ENCODE results near the gene ENTREP1.

The ENTREP1 gene

GRCh38 chr9:69388596-69388995 lies 63.6 kb downstream of the ENTREP1 start:
- no peaks in the 10 kb centered on the region for H3K9me3 ChIP-seq (ENCODE audit: control insufficient read depth, low read length)
- no peak overlapping the region for H3K27ac ChIP-seq (ENCODE audit: low read length, poor library complexity, severe bottlenecking)
- no peak for DNase-seq
- H3K79me1 ChIP-seq (replicated peaks; ENCODE audit: low read length, poor library complexity, severe bottlenecking): no peaks in the 10 kb centered on the region
- no peak overlapping the region for H2AK5ac ChIP-seq (ENCODE audit: low read length, severe bottlenecking)
- peaks cover 2% of the 10 kb centered on the region for H3K4me1 ChIP-seq (ENCODE audit: control insufficient read depth, insufficient read depth, low read depth, low read length)
- no peak overlapping the region for H3K4ac ChIP-seq (ENCODE audit: low read depth in 1 of 2, low read length in 2 of 2)
- no peak overlapping the region for H4K8ac ChIP-seq (ENCODE audit: low read length)
- 96% methylated on average over 3 of the region's 3 CpGs for WGBS
- no peak overlapping the region for H3K9ac ChIP-seq (ENCODE audit: low read length)
- H3K14ac ChIP-seq (ENCODE audit: low read length in 2 of 2): no peak overlapping the region
- peaks cover 12 to 41% of the 10 kb centered on the region in 2 experiments for H3K27me3 ChIP-seq (ENCODE audit: control insufficient read depth in 1 of 2, insufficient read depth in 1 of 2, low read length in 2 of 2)
- no peak overlapping the region for H2BK15ac ChIP-seq (ENCODE audit: low read depth, poor library complexity, severe bottlenecking)
- no peak overlapping the region for H3K4me2 ChIP-seq (ENCODE audit: low read length, poor library complexity, severe bottlenecking)
- no peaks in the 10 kb centered on the region for H3K36me3 ChIP-seq (ENCODE audit: control insufficient read depth in 1 of 2, insufficient read depth in 2 of 2, low read depth in 1 of 2, low read length in 2 of 2)
- H2BK5ac ChIP-seq (ENCODE audit: low read depth, low read length, poor library complexity, severe bottlenecking): no peak overlapping the region
- H2AFZ ChIP-seq (ENCODE audit: low read depth, low read length): no peak overlapping the region
- no peak overlapping the region for H3K18ac ChIP-seq (ENCODE audit: low read depth in 1 of 2, low read length in 2 of 2)
- no peak overlapping the region for H2BK120ac ChIP-seq (ENCODE audit: low read depth, low read length)
- no peak overlapping the region for H3K4me3 ChIP-seq (ENCODE audit: insufficient read depth in 1 of 2, low read depth in 1 of 2, low read length in 2 of 2)
- H2BK12ac ChIP-seq (ENCODE audit: low read length in 2 of 2): no peak overlapping the region
- no peak overlapping the region for H3K23ac ChIP-seq (ENCODE audit: low read length in 2 of 2)
- H4K91ac ChIP-seq (ENCODE audit: low read length): no peak overlapping the region

- no peak overlapping the region for H3K18ac ChIP-seq (ENCODE audit: low read depth in 1 of 2, low read length in 2 of 2)
- H3K23ac ChIP-seq (ENCODE audit: low read length in 2 of 2): no peak overlapping the region
- H3K9ac ChIP-seq (ENCODE audit: low read length): no peak overlapping the region
- no peak overlapping the region for H4K8ac ChIP-seq (ENCODE audit: low read length)
- no peak overlapping the region for H2BK5ac ChIP-seq (ENCODE audit: low read depth, low read length, poor library complexity, severe bottlenecking)
- H3K36me3 ChIP-seq (ENCODE audit: control insufficient read depth in 1 of 2, insufficient read depth in 2 of 2, low read depth in 1 of 2, low read length in 2 of 2): no peaks in the 10 kb centered on the region
- H3K9me3 ChIP-seq (ENCODE audit: control insufficient read depth, low read length): no peaks in the 10 kb centered on the region
- no peak overlapping the region for H2AK5ac ChIP-seq (ENCODE audit: low read length, severe bottlenecking)
- no peak overlapping the region for H3K4me2 ChIP-seq (ENCODE audit: low read length, poor library complexity, severe bottlenecking)
- H3K4me3 ChIP-seq (ENCODE audit: insufficient read depth in 1 of 2, low read depth in 1 of 2, low read length in 2 of 2): no peak overlapping the region
- H3K79me1 ChIP-seq (replicated peaks; ENCODE audit: low read length, poor library complexity, severe bottlenecking): no peaks in the 10 kb centered on the region
- DNase-seq: no peak
- WGBS: 98% methylated on average over 4 of the region's 4 CpGs
- H2BK15ac ChIP-seq (ENCODE audit: low read depth, poor library complexity, severe bottlenecking): no peak overlapping the region
- H2BK12ac ChIP-seq (ENCODE audit: low read length in 2 of 2): no peak overlapping the region
- H2AFZ ChIP-seq (ENCODE audit: low read depth, low read length): no peak overlapping the region
- peaks cover 12 to 41% of the 10 kb centered on the region in 2 experiments for H3K27me3 ChIP-seq (ENCODE audit: control insufficient read depth in 1 of 2, insufficient read depth in 1 of 2, low read length in 2 of 2)
- H3K4ac ChIP-seq (ENCODE audit: low read depth in 1 of 2, low read length in 2 of 2): no peak overlapping the region
- H2BK120ac ChIP-seq (ENCODE audit: low read depth, low read length): no peak overlapping the region
- no peak overlapping the region for H4K91ac ChIP-seq (ENCODE audit: low read length)
- no peak overlapping the region for H3K14ac ChIP-seq (ENCODE audit: low read length in 2 of 2)
- H3K27ac ChIP-seq (ENCODE audit: low read length, poor library complexity, severe bottlenecking): no peak overlapping the region
- H3K4me1 ChIP-seq (ENCODE audit: control insufficient read depth, insufficient read depth, low read depth, low read length): peaks cover 2% of the 10 kb centered on the region
Measured at GRCh38 chr9:69389437-69389995, 64.5 kb downstream of the ENTREP1 start.

GRCh38 chr9:69391487-69391886 lies 66.5 kb downstream of the ENTREP1 start:
- H3K27ac ChIP-seq (ENCODE audit: low read length, poor library complexity, severe bottlenecking): no peak overlapping the region
- H3K23ac ChIP-seq (ENCODE audit: low read length in 2 of 2): no peak overlapping the region
- WGBS: 95% methylated on average over 11 of the region's 11 CpGs
- no peaks in the 10 kb centered on the region for H3K4me1 ChIP-seq (ENCODE audit: control insufficient read depth, insufficient read depth, low read depth, low read length)
- H2BK5ac ChIP-seq (ENCODE audit: low read depth, low read length, poor library complexity, severe bottlenecking): no peak overlapping the region
- H2BK15ac ChIP-seq (ENCODE audit: low read depth, poor library complexity, severe bottlenecking): no peak overlapping the region
- no peak overlapping the region for H2BK12ac ChIP-seq (ENCODE audit: low read length in 2 of 2)
- no peaks in the 10 kb centered on the region for H3K36me3 ChIP-seq (ENCODE audit: control insufficient read depth in 1 of 2, insufficient read depth in 2 of 2, low read depth in 1 of 2, low read length in 2 of 2)
- DNase-seq: no peak
- H3K18ac ChIP-seq (ENCODE audit: low read depth in 1 of 2, low read length in 2 of 2): no peak overlapping the region
- no peak overlapping the region for H4K8ac ChIP-seq (ENCODE audit: low read length)
- no peak overlapping the region for H3K9ac ChIP-seq (ENCODE audit: low read length)
- H2BK120ac ChIP-seq (ENCODE audit: low read depth, low read length): no peak overlapping the region
- no peaks in the 10 kb centered on the region for H3K79me1 ChIP-seq (replicated peaks; ENCODE audit: low read length, poor library complexity, severe bottlenecking)
- H3K9me3 ChIP-seq (ENCODE audit: control insufficient read depth, low read length): no peaks in the 10 kb centered on the region
- no peak overlapping the region for H3K4ac ChIP-seq (ENCODE audit: low read depth in 1 of 2, low read length in 2 of 2)
- H3K4me2 ChIP-seq (ENCODE audit: low read length, poor library complexity, severe bottlenecking): no peak overlapping the region
- H2AFZ ChIP-seq (ENCODE audit: low read depth, low read length): no peak overlapping the region
- no peak overlapping the region for H2AK5ac ChIP-seq (ENCODE audit: low read length, severe bottlenecking)
- H4K91ac ChIP-seq (ENCODE audit: low read length): no peak overlapping the region
- peaks cover 12 to 40% of the 10 kb centered on the region in 2 experiments for H3K27me3 ChIP-seq (ENCODE audit: control insufficient read depth in 1 of 2, insufficient read depth in 1 of 2, low read length in 2 of 2)
- no peak overlapping the region for H3K4me3 ChIP-seq (ENCODE audit: insufficient read depth in 1 of 2, low read depth in 1 of 2, low read length in 2 of 2)
- no peak overlapping the region for H3K14ac ChIP-seq (ENCODE audit: low read length in 2 of 2)

DNA sequence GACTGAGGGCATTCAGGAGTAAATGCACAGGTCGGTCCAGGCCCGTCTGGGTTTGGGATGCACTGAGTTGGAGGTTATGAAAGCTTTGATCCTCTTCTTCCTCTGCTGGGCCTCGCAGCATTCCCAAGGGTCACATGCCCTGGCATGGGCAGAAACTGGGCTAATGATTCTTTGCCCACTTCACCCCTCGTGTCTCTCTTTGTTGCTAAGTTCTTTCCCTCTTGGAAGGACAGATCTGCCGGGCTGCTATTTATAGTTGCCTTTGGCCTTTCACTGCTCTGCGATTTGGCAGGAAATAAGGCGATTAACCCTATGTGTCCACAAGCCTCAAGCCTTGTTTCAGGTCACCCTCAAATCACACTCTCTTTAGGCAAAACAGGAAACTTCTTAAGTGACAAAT lies 66.9 kb downstream of the ENTREP1 start:
- no peak overlapping the region for H2BK12ac ChIP-seq (ENCODE audit: low read length in 2 of 2)
- no peak overlapping the region for H2AFZ ChIP-seq (ENCODE audit: low read depth, low read length)
- DNase-seq: no peak
- H3K14ac ChIP-seq (ENCODE audit: low read length in 2 of 2): no peak overlapping the region
- H3K36me3 ChIP-seq (ENCODE audit: control insufficient read depth in 1 of 2, insufficient read depth in 2 of 2, low read depth in 1 of 2, low read length in 2 of 2): no peaks in the 10 kb centered on the region
- no peak overlapping the region for H3K4me3 ChIP-seq (ENCODE audit: insufficient read depth in 1 of 2, low read depth in 1 of 2, low read length in 2 of 2)
- no peak overlapping the region for H2BK15ac ChIP-seq (ENCODE audit: low read depth, poor library complexity, severe bottlenecking)
- no peaks in the 10 kb centered on the region for H3K79me1 ChIP-seq (replicated peaks; ENCODE audit: low read length, poor library complexity, severe bottlenecking)
- H3K18ac ChIP-seq (ENCODE audit: low read depth in 1 of 2, low read length in 2 of 2): no peak overlapping the region
- no peak overlapping the region for H2AK5ac ChIP-seq (ENCODE audit: low read length, severe bottlenecking)
- H3K4me2 ChIP-seq (ENCODE audit: low read length, poor library complexity, severe bottlenecking): no peak overlapping the region
- H2BK5ac ChIP-seq (ENCODE audit: low read depth, low read length, poor library complexity, severe bottlenecking): no peak overlapping the region
- no peak overlapping the region for H4K8ac ChIP-seq (ENCODE audit: low read length)
- no peaks in the 10 kb centered on the region for H3K9me3 ChIP-seq (ENCODE audit: control insufficient read depth, low read length)
- H3K4me1 ChIP-seq (ENCODE audit: control insufficient read depth, insufficient read depth, low read depth, low read length): no peaks in the 10 kb centered on the region
- 57% methylated on average over 7 of the region's 7 CpGs for WGBS
- H3K27ac ChIP-seq (ENCODE audit: low read length, poor library complexity, severe bottlenecking): no peak overlapping the region
- no peak overlapping the region for H4K91ac ChIP-seq (ENCODE audit: low read length)
- no peak overlapping the region for H2BK120ac ChIP-seq (ENCODE audit: low read depth, low read length)
- no peak overlapping the region for H3K9ac ChIP-seq (ENCODE audit: low read length)
- H3K27me3 ChIP-seq (ENCODE audit: control insufficient read depth in 1 of 2, insufficient read depth in 1 of 2, low read length in 2 of 2): peaks cover 8 to 36% of the 10 kb centered on the region in 2 experiments
- H3K4ac ChIP-seq (ENCODE audit: low read depth in 1 of 2, low read length in 2 of 2): no peak overlapping the region
- H3K23ac ChIP-seq (ENCODE audit: low read length in 2 of 2): no peak overlapping the region

All from mesenchymal stem cell (in vitro differentiated cells and primary cell).